SU-DHL-6 (cell line): ENCODE data around the gene NUP62.

Experiments
- H2AFZ ChIP-seq: fragments of 200-600 bp; sonication (generic); 2 replicates; pipeline ENCODE4 v1.6.1; 2014; ENCODE audit warnings: low read depth, mild to moderate bottlenecking, moderate library complexity, mixed read lengths, antibody characterized with exemption, low read length; ENCODE audit not compliant: severe bottlenecking
- H3F3A ChIP-seq: fragments of 200-600 bp; shearing (Covaris generic); 2 replicates; pipeline ENCODE4 v1.6.0; 2016; ENCODE audit warnings: antibody characterized with exemption, mild to moderate bottlenecking; ENCODE audit not compliant: insufficient read depth
- H3K27ac ChIP-seq: fragments of 200-600 bp; sonication (generic); 2 replicates; pipeline ENCODE4 v1.5.1; 2016; ENCODE audit warnings: low read depth, mild to moderate bottlenecking, low read length, moderate library complexity, mixed read lengths
- H3K27me3 ChIP-seq: fragments of 200-600 bp; sonication (generic), shearing (Covaris generic); 2 replicates; pipeline ENCODE4 v1.6.0; 2014; ENCODE audit warnings: mild to moderate bottlenecking, low read length
- H3K36me3 ChIP-seq: fragments of 200-600 bp; sonication (generic); 2 replicates; pipeline ENCODE4 v1.6.1; 2014; ENCODE audit warnings: mild to moderate bottlenecking, low read length, mixed read lengths
- H3K4me2 ChIP-seq: fragments of 300-600, 200-600 bp; shearing (Covaris generic), sonication (generic); 2 replicates; pipeline ENCODE4 v1.6.0; 2014; ENCODE audit warnings: low read length, low read depth, mild to moderate bottlenecking; ENCODE audit not compliant: poor library complexity, severe bottlenecking
- H3K4me3 ChIP-seq: fragments of 200-600 bp; sonication (generic); 2 replicates; pipeline ENCODE4 v1.5.1; 2014; ENCODE audit warnings: antibody characterized with exemption, low read length, mild to moderate bottlenecking, mixed read lengths; ENCODE audit not compliant: insufficient read depth, poor library complexity, severe bottlenecking
- H3K79me2 ChIP-seq: fragments of 200-600 bp; sonication (generic); 2 replicates; pipeline ENCODE4 v1.6.1; 2014; ENCODE audit warnings: mild to moderate bottlenecking, low read length, moderate library complexity; ENCODE audit not compliant: insufficient read depth
- H3K9ac ChIP-seq: fragments of 200-600 bp; sonication (generic); 2 replicates; pipeline ENCODE4 v1.7.0; 2014; ENCODE audit warnings: mild to moderate bottlenecking, low read length
- H3K9me2 ChIP-seq: fragments of 200-600 bp; sonication (generic); replicated peaks from 2 replicates; pipeline ENCODE4 v1.6.1; 2014; ENCODE audit warnings: low read length; ENCODE audit not compliant: insufficient read depth
- H3K9me3 ChIP-seq: fragments of 200-600 bp; sonication (generic); 2 replicates; pipeline ENCODE4 v1.6.1; 2014; ENCODE audit warnings: low read length, mixed read lengths; ENCODE audit not compliant: insufficient read depth
- H4K20me1 ChIP-seq: fragments of 200-600 bp; sonication (generic); 2 replicates; pipeline ENCODE4 v1.6.1; 2014; ENCODE audit warnings: low read depth, mild to moderate bottlenecking, antibody characterized with exemption, low read length, moderate library complexity, mixed read lengths
- CTCF ChIP-seq: fragments of 200-600 bp; sonication (generic); IDR thresholded peaks from one replicate; pipeline ENCODE4 v1.5.1; 2017; ENCODE audit warnings: antibody characterized with exemption, mild to moderate bottlenecking, low read length, moderate library complexity; ENCODE audit not compliant: insufficient read depth, poor library complexity, severe bottlenecking
- EZH2phosphoT487 ChIP-seq: fragments of 200-600 bp; sonication (generic), shearing (Covaris generic); conservative IDR thresholded peaks from 2 replicates; pipeline ENCODE4 v1.6.1; 2018; ENCODE audit warnings: mild to moderate bottlenecking, antibody characterized with exemption, low read length, moderate library complexity, mixed read lengths

The NUP62 gene

GRCh38 chr19:49871349-49871985 is 57.8 kb downstream of the NUP62 start:
- Histone ChIP-seq H3K9me2 (no peaks in the 10 kb centered on the region), H3F3A (peaks cover 20% of the 10 kb centered on the region; the same call in 1 of the 2 replicates), H2AFZ (no peak overlapping the region), H3K27ac (no peak overlapping the region), H3K4me3 (no peak overlapping the region), H3K4me2 (no peak overlapping the region), H4K20me1 (no peaks in the 10 kb centered on the region), H3K36me3 (no peaks in the 10 kb centered on the region), H3K9me3 (0 out of 2 replicates have a peak, but pooled peaks cover 4% of the 10 kb centered on the region), H3K79me2 (peaks cover 13% of the 10 kb centered on the region), H3K9ac (no peak overlapping the region), H3K27me3 (no peaks in the 10 kb centered on the region)
- no peak for TF ChIP-seq EZH2phosphoT487
- no peak for TF ChIP-seq CTCF

DNA sequence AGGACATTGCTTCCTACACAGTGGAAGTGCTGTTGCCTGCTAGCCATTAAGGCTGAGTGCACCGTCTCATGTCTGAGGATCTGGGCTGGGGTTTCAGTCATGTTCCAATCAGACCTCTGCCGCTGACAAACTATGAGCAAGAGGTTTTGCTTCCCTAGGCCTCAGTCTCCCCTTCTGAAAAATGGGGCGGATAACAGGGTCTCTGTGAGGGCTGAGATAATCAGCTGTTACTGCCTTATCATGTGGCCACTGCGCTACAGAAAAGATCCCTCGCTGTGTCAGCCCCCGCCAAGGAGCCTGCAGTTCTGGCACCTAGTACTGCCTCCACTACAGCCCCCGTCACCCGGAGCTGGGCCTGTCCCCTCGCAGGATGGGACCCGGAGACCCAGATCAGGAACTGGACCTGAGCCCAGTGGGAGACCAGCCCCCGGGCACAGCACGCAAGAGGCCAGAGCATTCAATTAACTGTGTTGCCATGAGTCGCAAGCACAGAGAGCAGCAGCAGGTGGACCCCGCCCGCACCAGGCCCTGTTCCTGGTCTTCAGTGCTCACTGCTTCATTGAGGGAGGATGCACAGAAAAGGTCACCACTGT is 58.9 kb downstream of the NUP62 start:
- Histone ChIP-seq H3K9me2 (no peaks in the 10 kb centered on the region), H3K79me2 (peaks cover 16% of the 10 kb centered on the region), H4K20me1 (no peaks in the 10 kb centered on the region), H3K9ac (peak overlapping the region; percentile 68), H3K4me2 (peak overlapping the region; percentile 66), H3K27ac (peak overlapping the region; percentile 63), H3F3A (peaks cover 20% of the 10 kb centered on the region; the same call in 1 of the 2 replicates), H3K4me3 (peak overlapping the region; percentile 70), H2AFZ (no peak overlapping the region), H3K9me3 (0 out of 2 replicates have a peak, but pooled peaks cover 4% of the 10 kb centered on the region), H3K27me3 (no peaks in the 10 kb centered on the region), H3K36me3 (no peaks in the 10 kb centered on the region)
- TF ChIP-seq CTCF (no peak), EZH2phosphoT487 (no peak)

GRCh38 chr19:49869484-49870308 is 59.6 kb downstream of the NUP62 start:
- Histone ChIP-seq H3K9me2 (no peaks in the 10 kb centered on the region), H3K36me3 (no peaks in the 10 kb centered on the region), H3K79me2 (peaks cover 22% of the 10 kb centered on the region), H3F3A (peaks cover 20% of the 10 kb centered on the region; the same call in 1 of the 2 replicates), H3K27ac (peak overlapping the region; percentile 63), H2AFZ (peak overlapping the region; percentile 65), H3K9me3 (0 out of 2 replicates have a peak, but pooled peaks cover 4% of the 10 kb centered on the region), H3K9ac (peak overlapping the region; percentile 68), H3K27me3 (no peaks in the 10 kb centered on the region), H3K4me3 (peak overlapping the region; percentile 70), H3K4me2 (peak overlapping the region; percentile 66), H4K20me1 (no peaks in the 10 kb centered on the region)
- TF ChIP-seq EZH2phosphoT487 (no peak), CTCF (no peak)
